Uterus (tissue), 4 donors: ENCODE measurements around the gene AIG1. TPM values are rescaled to one million over a fixed set of nuclear protein-coding genes. Genes with fewer than 3 reads are reported as not detected.

Experiments
- DNase-seq, 2 donors: peaks; one replicate each; pipeline ENCODE4 v3.0.0-alpha.2; 2019 to 2020
- H3K27ac ChIP-seq, 2 donors: fragments of 200-600 bp; sonication (generic); 1 replicate in 1 of 2; 2 replicates in 1 of 2; pipeline ENCODE4 v1.5.1; 2016 to 2018
- H3K27me3 ChIP-seq, 2 donors: fragments of 200-600 bp; sonication (generic); one replicate each; pipeline ENCODE4 v1.5.1; 2018 to 2019; ENCODE audit warnings: control low read depth in 1 of 2
- H3K36me3 ChIP-seq, 2 donors: fragments of 200-600 bp; sonication (generic); one replicate each; pipeline ENCODE4 v1.5.1; 2019; ENCODE audit warnings: control low read depth in 1 of 2
- H3K4me1 ChIP-seq, 2 donors: fragments of 200-600 bp; sonication (generic); one replicate each; pipeline ENCODE4 v1.5.1; 2018 to 2019; ENCODE audit warnings: control low read depth in 1 of 2
- H3K4me3 ChIP-seq, 2 donors: fragments of 200-600 bp; sonication (generic); 1 replicate in 1 of 2; 2 replicates in 1 of 2; pipeline ENCODE4 v1.5.1; 2018 to 2019; ENCODE audit warnings: mild to moderate bottlenecking in 1 of 2
- H3K9me3 ChIP-seq, 2 donors: fragments of 200-600 bp; sonication (generic); one replicate each; pipeline ENCODE4 v1.5.1; 2019; ENCODE audit warnings: control low read depth in 1 of 2
- POLR2A ChIP-seq, 2 donors: fragments of 450-650 bp; IDR thresholded peaks; one replicate each; pipeline ENCODE4 v1.6.1; 2016; ENCODE audit warnings: antibody characterized with exemption in 2 of 2, mild to moderate bottlenecking in 1 of 2, moderate library complexity in 1 of 2
- intact Hi-C: fragments of 100-400 bp; cut with DNase I; formaldehyde crosslinking; loops from one replicate; pipeline ENCODE4 v1.15.1; 2023; ENCODE audit warnings: low total_unique reads
- total RNA-seq, 4 donors: library from RNA; depleted of rRNA in 3 of 4; stranded (reverse); fragments of >200 nt in 3 of 4; gene quantifications; one replicate each; pipeline versions ENCODE4 v1.1.0 to v1.2.4, GENCODE V29; 2014 to 2023
- TF ChIP-seq, protein P1 (sequence below), 4 experiments: fragments of 200-600 bp in 2 of 4; fragments of 450-650 bp in 2 of 4; sonication (generic) in 2 of 4; IDR thresholded peaks; one replicate each; pipeline ENCODE4 v1.5.1; 2016 to 2019; ENCODE audit warnings: antibody characterized with exemption in 4 of 4, mild to moderate bottlenecking in 2 of 4, moderate library complexity in 1 of 4
- donor health status: DM: yes; HTN: yes; CAD: no.

The AIG1 gene
- total RNA-seq, 4 donors from 2014 or later, result 6.9 to 36.6 (median 27.8) TPM

DNA sequence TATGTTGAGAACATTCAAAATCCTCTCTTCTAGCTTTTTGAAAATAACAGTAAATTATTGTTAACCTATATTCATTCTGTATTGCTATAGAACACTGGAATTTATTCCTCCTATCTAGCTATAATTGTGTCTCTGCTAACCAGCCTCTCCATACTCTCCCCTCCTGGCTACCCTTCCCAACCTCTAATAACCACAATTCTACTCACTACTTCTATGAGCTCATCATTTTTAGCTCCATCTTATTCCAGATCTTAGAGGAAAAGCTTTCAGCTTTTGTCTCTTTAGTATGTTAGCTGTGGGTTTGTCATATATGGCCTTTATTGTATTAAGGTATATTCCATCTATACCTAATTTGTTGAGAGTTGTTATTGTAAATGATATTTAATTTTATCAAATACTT, 108.8 kb downstream of the AIG1 start:
- no peak for DNase-seq
- no peaks in the 10 kb centered on the region for H3K4me1 ChIP-seq
- no peaks in the 10 kb centered on the region for H3K9me3 ChIP-seq
- intact Hi-C loops, result no loop called here
- TF ChIP-seq, protein P1, sequence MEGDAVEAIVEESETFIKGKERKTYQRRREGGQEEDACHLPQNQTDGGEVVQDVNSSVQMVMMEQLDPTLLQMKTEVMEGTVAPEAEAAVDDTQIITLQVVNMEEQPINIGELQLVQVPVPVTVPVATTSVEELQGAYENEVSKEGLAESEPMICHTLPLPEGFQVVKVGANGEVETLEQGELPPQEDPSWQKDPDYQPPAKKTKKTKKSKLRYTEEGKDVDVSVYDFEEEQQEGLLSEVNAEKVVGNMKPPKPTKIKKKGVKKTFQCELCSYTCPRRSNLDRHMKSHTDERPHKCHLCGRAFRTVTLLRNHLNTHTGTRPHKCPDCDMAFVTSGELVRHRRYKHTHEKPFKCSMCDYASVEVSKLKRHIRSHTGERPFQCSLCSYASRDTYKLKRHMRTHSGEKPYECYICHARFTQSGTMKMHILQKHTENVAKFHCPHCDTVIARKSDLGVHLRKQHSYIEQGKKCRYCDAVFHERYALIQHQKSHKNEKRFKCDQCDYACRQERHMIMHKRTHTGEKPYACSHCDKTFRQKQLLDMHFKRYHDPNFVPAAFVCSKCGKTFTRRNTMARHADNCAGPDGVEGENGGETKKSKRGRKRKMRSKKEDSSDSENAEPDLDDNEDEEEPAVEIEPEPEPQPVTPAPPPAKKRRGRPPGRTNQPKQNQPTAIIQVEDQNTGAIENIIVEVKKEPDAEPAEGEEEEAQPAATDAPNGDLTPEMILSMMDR (IDR thresholded peaks at IDR 0.05), result no peak
- no peak for TF ChIP-seq POLR2A (IDR thresholded peaks at IDR 0.05)
- H3K36me3 ChIP-seq, result no peaks in the 10 kb centered on the region
- no peaks in the 10 kb centered on the region for H3K27me3 ChIP-seq
- H3K27ac ChIP-seq, result no peak overlapping the region
- H3K4me3 ChIP-seq, result no peak overlapping the region

DNA sequence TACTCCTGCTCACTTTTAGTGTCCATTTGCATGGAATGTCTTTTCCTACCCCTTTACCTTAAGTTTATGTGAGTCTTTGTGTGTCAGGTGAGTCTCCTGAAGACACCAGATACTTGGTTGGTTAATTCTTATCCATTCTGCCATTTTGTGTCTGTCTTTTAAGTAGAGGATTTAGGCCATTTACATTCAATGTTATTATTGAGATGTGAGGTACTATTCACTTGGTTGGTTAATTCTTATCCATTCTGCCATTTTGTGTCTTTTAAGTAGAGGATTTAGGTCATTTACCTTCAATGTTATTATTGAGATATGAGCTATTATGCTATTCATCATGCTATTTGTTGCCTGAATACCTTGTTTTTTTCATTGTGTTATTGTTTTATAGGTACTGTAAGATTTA, 113.8 kb downstream of the AIG1 start:
- TF ChIP-seq, protein P1 (IDR thresholded peaks at IDR 0.05), result no peak
- TF ChIP-seq POLR2A (IDR thresholded peaks at IDR 0.05), result no peak
- intact Hi-C loops, result no loop called here

DNA sequence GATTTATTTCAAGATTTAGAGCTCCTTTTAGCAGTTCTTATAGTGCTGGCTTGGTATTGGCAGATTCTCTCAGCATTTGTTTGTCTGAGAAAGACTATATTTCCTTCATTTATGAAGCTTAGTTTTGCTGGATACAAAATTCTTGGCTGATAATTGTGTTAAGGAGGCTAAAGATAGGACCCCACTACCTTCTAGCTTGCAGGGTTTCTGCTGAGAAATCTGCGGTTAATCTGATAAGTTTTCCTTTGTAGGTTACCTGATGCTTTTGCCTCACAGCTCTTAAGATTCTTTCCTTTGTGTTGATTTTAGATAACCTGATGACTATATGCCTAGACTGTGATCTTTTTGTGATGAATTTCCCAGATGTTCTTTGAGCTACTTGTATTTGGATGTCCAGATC, 114.3 kb downstream of the AIG1 start:
- Histone ChIP-seq H3K4me1 (no peaks in the 10 kb centered on the region), H3K27ac (no peak overlapping the region), H3K36me3 (no peaks in the 10 kb centered on the region), H3K4me3 (no peak overlapping the region), H3K27me3 (no peaks in the 10 kb centered on the region), H3K9me3 (no peaks in the 10 kb centered on the region)
- DNase-seq, result no peak
- intact Hi-C loops, result no loop called here
- TF ChIP-seq, protein P1 (IDR thresholded peaks at IDR 0.05), result no peak
- no peak for TF ChIP-seq POLR2A (IDR thresholded peaks at IDR 0.05)

More for the DNA sequence above, 113.8 kb downstream of the AIG1 start:
- no peaks in the 10 kb centered on the region for H3K4me1 ChIP-seq
- DNase-seq, result no peak
- H3K4me3 ChIP-seq, result no peak overlapping the region
- H3K27me3 ChIP-seq, result no peaks in the 10 kb centered on the region
- H3K36me3 ChIP-seq, result no peaks in the 10 kb centered on the region
- H3K9me3 ChIP-seq, result no peaks in the 10 kb centered on the region
- H3K27ac ChIP-seq, result no peak overlapping the region

DNA sequence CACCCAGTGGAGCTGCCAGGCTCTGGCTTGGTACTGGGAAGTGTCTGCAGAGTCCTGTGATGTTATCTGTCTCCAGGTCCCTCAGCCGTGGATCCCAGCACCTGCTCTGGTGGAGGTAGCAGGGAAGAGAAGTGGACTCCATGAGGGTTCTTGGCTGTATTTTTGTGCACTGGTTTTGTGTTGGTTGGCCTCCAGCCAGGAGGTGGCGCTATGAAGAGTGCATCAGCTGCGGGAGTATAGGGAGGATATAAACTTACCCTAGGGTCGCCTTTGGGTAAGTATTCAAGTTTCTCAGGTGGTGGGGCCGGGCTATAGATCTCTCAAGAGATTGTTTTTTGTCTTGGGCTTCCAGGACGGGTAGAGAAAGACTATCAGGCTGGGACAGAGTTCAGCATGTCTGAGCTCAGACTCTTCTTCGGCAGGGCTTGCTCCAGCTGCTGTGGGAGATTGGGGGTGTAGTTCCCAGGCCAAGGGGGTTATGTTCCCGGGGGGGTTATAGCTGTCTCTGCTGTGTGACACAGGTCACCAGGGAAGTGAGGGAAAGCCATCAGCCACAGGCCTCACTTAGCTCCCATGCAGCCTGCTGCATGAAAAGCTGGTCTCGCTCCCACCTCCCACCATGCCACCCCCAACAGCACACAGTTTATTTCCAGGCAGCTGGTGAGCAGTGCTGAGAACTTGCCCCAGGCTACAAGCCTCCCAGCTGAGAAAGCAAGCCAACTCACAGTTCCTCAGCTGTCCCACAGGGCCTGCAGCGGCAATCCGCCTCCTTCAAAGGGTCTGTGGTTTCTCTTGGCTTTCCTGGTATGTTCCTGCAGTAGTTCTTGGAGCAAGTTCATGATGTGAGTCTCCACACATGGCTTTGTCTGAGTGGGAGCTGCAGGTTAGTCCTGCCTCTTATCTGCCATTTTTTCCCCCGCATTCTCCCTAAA, 115.7 kb downstream of the AIG1 start:
- Histone ChIP-seq H3K4me3 (no peak overlapping the region), H3K9me3 (no peaks in the 10 kb centered on the region), H3K27me3 (no peaks in the 10 kb centered on the region), H3K27ac (no peak overlapping the region), H3K4me1 (no peaks in the 10 kb centered on the region), H3K36me3 (no peaks in the 10 kb centered on the region)
- intact Hi-C loops, result no loop called here
- no peak for DNase-seq
- no peak for TF ChIP-seq POLR2A (IDR thresholded peaks at IDR 0.05)
- TF ChIP-seq, protein P1 (IDR thresholded peaks at IDR 0.05), result no peak

DNA sequence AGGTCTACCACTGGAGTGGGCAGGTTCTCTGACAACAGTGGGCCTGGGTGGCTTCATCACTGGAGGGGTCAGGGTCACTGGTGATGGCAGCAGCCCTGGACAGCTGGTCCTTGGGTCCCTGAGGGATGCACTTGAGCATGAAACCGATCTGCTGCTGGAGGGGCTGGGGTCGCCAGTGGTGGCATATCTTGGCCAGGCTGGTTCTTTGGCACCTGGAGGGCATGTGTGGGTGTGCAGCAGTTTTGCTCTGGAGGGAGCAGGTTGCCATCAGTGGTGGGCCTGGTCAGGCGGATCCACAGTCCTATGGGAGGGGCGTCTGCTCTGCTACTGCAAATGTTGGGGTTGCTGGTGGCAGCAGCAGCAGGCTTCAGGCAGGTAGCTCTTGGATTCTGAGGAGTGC, 117.0 kb downstream of the AIG1 start:
- Histone ChIP-seq H3K9me3 (no peaks in the 10 kb centered on the region), H3K36me3 (no peaks in the 10 kb centered on the region), H3K27ac (no peak overlapping the region), H3K4me1 (no peaks in the 10 kb centered on the region), H3K4me3 (no peak overlapping the region), H3K27me3 (no peaks in the 10 kb centered on the region)
- intact Hi-C loops, result no loop called here
- no peak for DNase-seq
- TF ChIP-seq, protein P1 (IDR thresholded peaks at IDR 0.05), result no peak
- TF ChIP-seq POLR2A (IDR thresholded peaks at IDR 0.05), result no peak
